Measurements from ENCODE around the gene CALM1.

CALM1 gene

GRCh38 chr14:90399541-90400444 is 3.0 kb downstream of the CALM1 start:
- Histone ChIP-seq H3K79me2 (ENCODE audit: insufficient read depth, low read length) (peaks cover 59% of the 10 kb centered on the region), H2AFZ (ENCODE audit: low read length) (no peak overlapping the region), H3K36me3 (ENCODE audit: insufficient read depth, low read length) (peaks cover 48% of the 10 kb centered on the region), H3K4me2 (ENCODE audit: low read depth, low read length, poor library complexity, severe bottlenecking) (peak overlapping the region; percentile 94), H3K9me3 (ENCODE audit: insufficient read depth, low read depth, low read length) (no peaks in the 10 kb centered on the region), H3K4me1 (ENCODE audit: insufficient read depth, low read length, poor library complexity, severe bottlenecking) (peaks cover 40% of the 10 kb centered on the region), H3K9me2 (replicated peaks; ENCODE audit: low read depth, low read length) (no peaks in the 10 kb centered on the region), H3K9ac (ENCODE audit: low read depth, low read length, poor library complexity, severe bottlenecking) (peak overlapping the region; percentile 81), H3F3A (ENCODE audit: low read depth) (0 out of 2 replicates have a peak, but pooled peaks cover 8% of the 10 kb centered on the region), H4K20me1 (ENCODE audit: insufficient read depth, low read length, poor library complexity, severe bottlenecking) (peaks cover 61% of the 10 kb centered on the region), H3K4me3 (ENCODE audit: low read length, poor library complexity, severe bottlenecking) (peak overlapping the region; percentile 94), H3K27me3 (ENCODE audit: insufficient read depth, low read length, poor library complexity, severe bottlenecking) (no peaks in the 10 kb centered on the region)
- peak; percentile 100 for TF ChIP-seq CTCF (conservative IDR thresholded peaks at IDR 0.05; ENCODE audit: low read length)
- no peak for TF ChIP-seq EZH2phosphoT487 (IDR thresholded peaks at IDR 0.05; ENCODE audit: borderline replicate concordance)

- no peak for TF ChIP-seq CTCF (conservative IDR thresholded peaks at IDR 0.05; ENCODE audit: low read length)
- no peak for TF ChIP-seq EZH2phosphoT487 (IDR thresholded peaks at IDR 0.05; ENCODE audit: borderline replicate concordance)
- no peak overlapping the region for H2AFZ ChIP-seq (ENCODE audit: low read length)
- H3K4me1 ChIP-seq (ENCODE audit: insufficient read depth, low read length, poor library complexity, severe bottlenecking), result peaks cover 40% of the 10 kb centered on the region
- peaks cover 59% of the 10 kb centered on the region for H3K79me2 ChIP-seq (ENCODE audit: insufficient read depth, low read length)
- 0 out of 2 replicates have a peak, but pooled peaks cover 7% of the 10 kb centered on the region for H3F3A ChIP-seq (ENCODE audit: low read depth)
- no peaks in the 10 kb centered on the region for H3K27me3 ChIP-seq (ENCODE audit: insufficient read depth, low read length, poor library complexity, severe bottlenecking)
- H3K9me2 ChIP-seq (replicated peaks; ENCODE audit: low read depth, low read length), result no peaks in the 10 kb centered on the region
- no peaks in the 10 kb centered on the region for H3K9me3 ChIP-seq (ENCODE audit: insufficient read depth, low read depth, low read length)
- H4K20me1 ChIP-seq (ENCODE audit: insufficient read depth, low read length, poor library complexity, severe bottlenecking), result peaks cover 61% of the 10 kb centered on the region
- H3K36me3 ChIP-seq (ENCODE audit: insufficient read depth, low read length), result peaks cover 60% of the 10 kb centered on the region
- peak overlapping the region; percentile 94 for H3K4me3 ChIP-seq (ENCODE audit: low read length, poor library complexity, severe bottlenecking)
- H3K4me2 ChIP-seq (ENCODE audit: low read depth, low read length, poor library complexity, severe bottlenecking), result peak overlapping the region; percentile 94
- peak overlapping the region; percentile 66 for H3K9ac ChIP-seq (ENCODE audit: low read depth, low read length, poor library complexity, severe bottlenecking)
Observed at GRCh38 chr14:90400904-90401561, 4.2 kb downstream of the CALM1 start.

GRCh38 chr14:90402016-90402415 is 5.2 kb downstream of the CALM1 start:
- 0 out of 2 replicates have a peak, but pooled peaks cover 10% of the 10 kb centered on the region for H3F3A ChIP-seq (ENCODE audit: low read depth)
- H3K27me3 ChIP-seq (ENCODE audit: insufficient read depth, low read length, poor library complexity, severe bottlenecking), result no peaks in the 10 kb centered on the region
- peak overlapping the region; percentile 18 for H3K4me2 ChIP-seq (ENCODE audit: low read depth, low read length, poor library complexity, severe bottlenecking)
- H2AFZ ChIP-seq (ENCODE audit: low read length), result no peak overlapping the region
- H3K9ac ChIP-seq (ENCODE audit: low read depth, low read length, poor library complexity, severe bottlenecking), result no peak overlapping the region
- H4K20me1 ChIP-seq (ENCODE audit: insufficient read depth, low read length, poor library complexity, severe bottlenecking), result peaks cover 61% of the 10 kb centered on the region
- TF ChIP-seq CTCF (conservative IDR thresholded peaks at IDR 0.05; ENCODE audit: low read length) (no peak), EZH2phosphoT487 (IDR thresholded peaks at IDR 0.05; ENCODE audit: borderline replicate concordance) (no peak)
- H3K4me3 ChIP-seq (ENCODE audit: low read length, poor library complexity, severe bottlenecking), result no peak overlapping the region
- no peaks in the 10 kb centered on the region for H3K9me3 ChIP-seq (ENCODE audit: insufficient read depth, low read depth, low read length)
- H3K9me2 ChIP-seq (replicated peaks; ENCODE audit: low read depth, low read length), result no peaks in the 10 kb centered on the region
- peaks cover 34% of the 10 kb centered on the region for H3K4me1 ChIP-seq (ENCODE audit: insufficient read depth, low read length, poor library complexity, severe bottlenecking)
- peaks cover 58% of the 10 kb centered on the region for H3K79me2 ChIP-seq (ENCODE audit: insufficient read depth, low read length)
- peaks cover 63% of the 10 kb centered on the region for H3K36me3 ChIP-seq (ENCODE audit: insufficient read depth, low read length)
